Right renal pelvis (tissue), 4 donors: ENCODE results near the gene DHX29. TPM values are rescaled to one million over a fixed set of nuclear protein-coding genes. Genes with fewer than 3 reads are reported as not detected.
A peak's percentile ranks its signal among the peaks of the same experiment; 100 is the strongest.

Source experiments
- DNase-seq, 4 donors: peaks; one replicate each; pipeline ENCODE4 v3.0.0-alpha.2; 2013; ENCODE audit warnings: low read depth in 4 of 4, low spot score in 3 of 4, missing footprints in 1 of 4
- polyA plus RNA-seq, 4 donors: library from polyadenylated mRNA; unstranded; fragments of 120-200 nt; gene quantifications; one replicate each; pipeline ENCODE4 v1.2.1, GENCODE V29; 2013; ENCODE audit not compliant: insufficient read length in 4 of 4

Gene DHX29
- polyA plus RNA-seq, 4 donors = 38.9 to 49.1 (median 47.3) TPM

GRCh38 chr5:55234121-55234700 is 73.3 kb downstream of the DHX29 start:
- no peak for DNase-seq

GRCh38 chr5:55232985-55233928 is 74.2 kb downstream of the DHX29 start, which contains the start of gene CCNO:
Gene CCNO (minus strand): TSS chr5:55233608. CDS start chr5:55233523, 85 bp downstream.
- DNase-seq = no peak

GRCh38 chr5:55232271-55232984 is 75.1 kb downstream of the DHX29 start:
- no peak for DNase-seq

- DNase-seq = no peak
Measured at GRCh38 chr5:55231919-55232270, 75.6 kb downstream of the DHX29 start.

GRCh38 chr5:55231029-55231918 is 76.2 kb downstream of the DHX29 start:
- DNase-seq = no peak

GRCh38 chr5:55230086-55230629 is 77.3 kb downstream of the DHX29 start:
- DNase-seq = no peak

- no peak for DNase-seq
Measured at GRCh38 chr5:55227664-55228430, 79.6 kb downstream of the DHX29 start.

- DNase-seq = peak in 1 of 4 donors; percentile 33
Measured at GRCh38 chr5:55226934-55227663, 80.4 kb downstream of the DHX29 start, which contains the start of gene MCIDAS. Gene MCIDAS (minus strand): TSS chr5:55227315. CDS start chr5:55227138, 177 bp downstream.

GRCh38 chr5:55226027-55226933 is 81.2 kb downstream of the DHX29 start:
- peak in 1 of 4 donors; percentile 47 for DNase-seq

GRCh38 chr5:55225346-55225745 is 82.1 kb downstream of the DHX29 start:
- DNase-seq = no peak

- DNase-seq = no peak
Measured at GRCh38 chr5:55223812-55224240, 83.7 kb downstream of the DHX29 start.

- no peak for DNase-seq
Measured at GRCh38 chr5:55222985-55223811, 84.3 kb downstream of the DHX29 start.

- no peak for DNase-seq
Measured at GRCh38 chr5:55222092-55222984, 85.2 kb downstream of the DHX29 start.

- DNase-seq = no peak
Measured at GRCh38 chr5:55220433-55221185, 86.9 kb downstream of the DHX29 start.

GRCh38 chr5:55219770-55220169 is 87.7 kb downstream of the DHX29 start:
- no peak for DNase-seq
